Left ventricle myocardium inferior (tissue), 1 donor: ENCODE measurements around the gene TBC1D13. TPM values are rescaled to one million over a fixed set of nuclear protein-coding genes. Genes with fewer than 3 reads are reported as not detected.
A peak's percentile ranks its signal among the peaks of the same experiment; 100 is the strongest.
"Not testable (repeated sequence)": the region's sequence is repeated elsewhere in the genome, so short reads cannot be mapped to it uniquely, and the experiment has no call there.

ENCODE experiments used
- DNase-seq: peaks from one replicate; pipeline ENCODE4 v3.0.0-alpha.2; 2020
- H3K27ac ChIP-seq: fragments of 200-600 bp; replicated peaks from 2 replicates; pipeline ENCODE4 v1.8.0; 2021
- H3K27me3 ChIP-seq: fragments of 200-600 bp; 2 replicates; pipeline ENCODE4 v1.8.0; 2021; ENCODE audit warnings: low read depth
- H3K36me3 ChIP-seq: fragments of 200-600 bp; 2 replicates; pipeline ENCODE4 v1.8.0; 2021
- H3K4me1 ChIP-seq: fragments of 200-600 bp; 2 replicates; pipeline ENCODE4 v1.8.0; 2021
- H3K4me3 ChIP-seq: fragments of 200-600 bp; 2 replicates; pipeline ENCODE4 v1.8.0; 2021; ENCODE audit warnings: mild to moderate bottlenecking, moderate library complexity
- H3K9me3 ChIP-seq: fragments of 200-600 bp; replicated peaks from 2 replicates; pipeline ENCODE4 v1.8.0; 2021
- intact Hi-C: fragments of 100-400 bp; cut with micrococcal nuclease; formaldehyde crosslinking; loops from one replicate; pipeline ENCODE4 v1.11.0; 2022
- total RNA-seq: library from RNA; stranded (reverse); fragmentation: NEBNext Ultra II Directional; extraction: Animal tissue kit (Norgen Biotek cat#: 25700); gene quantifications from one replicate; pipeline ENCODE4 v1.2.1, GENCODE V29; 2021
- TF ChIP-seq, protein P1 (sequence below): fragments of 200-600 bp; IDR thresholded peaks from 2 replicates; pipeline ENCODE4 v1.8.0; 2021; ENCODE audit warnings: antibody characterized with exemption, mild to moderate bottlenecking, borderline replicate concordance
- donor health status: DM: no; HTN: yes; CAD: no; lungs with severe emphysema.

TBC1D13 gene
- total RNA-seq, 1 donor from 2014 or later: 17.9 TPM

DNA sequence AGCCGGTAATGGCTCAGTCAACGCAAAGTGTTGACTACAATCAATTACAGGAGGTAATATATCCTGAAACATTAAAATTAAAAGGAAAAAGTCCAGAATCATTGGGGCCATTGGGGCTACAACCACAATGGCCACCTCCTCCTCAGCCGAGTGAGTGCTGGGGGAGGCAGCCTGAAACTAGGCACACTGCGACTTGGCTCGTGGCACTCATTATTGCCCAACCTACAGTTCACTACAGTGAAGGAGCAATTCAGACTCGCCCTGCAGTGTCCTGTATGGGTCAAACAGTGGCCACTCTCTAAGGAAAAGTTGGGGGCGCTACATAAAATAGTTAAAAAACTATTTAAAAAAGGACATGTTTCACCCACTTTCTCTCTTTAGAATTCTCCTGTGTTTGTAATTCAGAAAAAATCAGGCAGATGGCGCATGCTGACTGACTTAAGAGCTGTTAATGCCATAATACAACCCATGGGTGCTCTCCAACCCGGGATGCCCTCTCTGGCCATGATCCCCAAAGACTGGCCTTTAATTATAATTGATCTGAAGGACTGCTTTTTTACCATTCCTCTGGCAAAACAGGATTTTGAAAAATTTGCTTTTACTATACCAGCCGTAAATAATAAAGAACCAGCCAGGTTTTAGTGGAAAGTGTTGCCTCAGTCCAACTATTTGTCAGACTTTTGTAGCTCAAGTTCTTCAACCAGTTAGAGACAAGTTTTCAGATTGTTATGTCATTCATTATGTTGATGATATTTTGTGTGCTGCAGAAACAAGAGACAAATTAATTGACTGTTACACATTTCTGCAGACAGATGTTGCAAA lies 64.9 kb downstream of the TBC1D13 start:
- DNase-seq, H3K36me3 ChIP-seq, H3K27ac ChIP-seq, intact Hi-C loops, H3K4me1 ChIP-seq, H3K4me3 ChIP-seq, H3K27me3 ChIP-seq: not testable (repeated sequence)
- TF ChIP-seq, protein P1, sequence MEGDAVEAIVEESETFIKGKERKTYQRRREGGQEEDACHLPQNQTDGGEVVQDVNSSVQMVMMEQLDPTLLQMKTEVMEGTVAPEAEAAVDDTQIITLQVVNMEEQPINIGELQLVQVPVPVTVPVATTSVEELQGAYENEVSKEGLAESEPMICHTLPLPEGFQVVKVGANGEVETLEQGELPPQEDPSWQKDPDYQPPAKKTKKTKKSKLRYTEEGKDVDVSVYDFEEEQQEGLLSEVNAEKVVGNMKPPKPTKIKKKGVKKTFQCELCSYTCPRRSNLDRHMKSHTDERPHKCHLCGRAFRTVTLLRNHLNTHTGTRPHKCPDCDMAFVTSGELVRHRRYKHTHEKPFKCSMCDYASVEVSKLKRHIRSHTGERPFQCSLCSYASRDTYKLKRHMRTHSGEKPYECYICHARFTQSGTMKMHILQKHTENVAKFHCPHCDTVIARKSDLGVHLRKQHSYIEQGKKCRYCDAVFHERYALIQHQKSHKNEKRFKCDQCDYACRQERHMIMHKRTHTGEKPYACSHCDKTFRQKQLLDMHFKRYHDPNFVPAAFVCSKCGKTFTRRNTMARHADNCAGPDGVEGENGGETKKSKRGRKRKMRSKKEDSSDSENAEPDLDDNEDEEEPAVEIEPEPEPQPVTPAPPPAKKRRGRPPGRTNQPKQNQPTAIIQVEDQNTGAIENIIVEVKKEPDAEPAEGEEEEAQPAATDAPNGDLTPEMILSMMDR: peak; percentile 65
- H3K9me3 ChIP-seq: peaks cover 21% of the 10 kb centered on the region

DNA sequence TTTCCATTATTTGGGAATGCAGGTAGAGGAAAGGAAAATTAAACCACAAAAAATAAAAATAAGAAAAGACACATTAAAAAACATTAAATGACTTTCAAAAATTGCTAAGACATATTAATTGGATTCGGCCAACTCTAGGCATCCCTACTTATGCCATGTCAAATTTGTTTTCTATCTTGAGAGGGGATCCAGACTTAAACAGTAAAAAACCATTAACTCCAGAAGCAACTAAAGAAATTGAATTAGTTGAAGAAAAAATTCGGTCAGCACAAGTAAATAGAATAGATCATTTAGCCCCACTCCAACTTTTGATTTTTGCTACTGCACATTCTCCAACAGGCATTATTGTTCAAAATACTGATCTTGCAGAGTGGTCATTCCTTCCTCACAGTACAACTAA lies 65.6 kb downstream of the TBC1D13 start:
- H3K27ac ChIP-seq, H3K27me3 ChIP-seq, intact Hi-C loops, H3K4me3 ChIP-seq, H3K4me1 ChIP-seq, H3K36me3 ChIP-seq, DNase-seq: not testable (repeated sequence)
- peaks cover 20% of the 10 kb centered on the region for H3K9me3 ChIP-seq

DNA sequence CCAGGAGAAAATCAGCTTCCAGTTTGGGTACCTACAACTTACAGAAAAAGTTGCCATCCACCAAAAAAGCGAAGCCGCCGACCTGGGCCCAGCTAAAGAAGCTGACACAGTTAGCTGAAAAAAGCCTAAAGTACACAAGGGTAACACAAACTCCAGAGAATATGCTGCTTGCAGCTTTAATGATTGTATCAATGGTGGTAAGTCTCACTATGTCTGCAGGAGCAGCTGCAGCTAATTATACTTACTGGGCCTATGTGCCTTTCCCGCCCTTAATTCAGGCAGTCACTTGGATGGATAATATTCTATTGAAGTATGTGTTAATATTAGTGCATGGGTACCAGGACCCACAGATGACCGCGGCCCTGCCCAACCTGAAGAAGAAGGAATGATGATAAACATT lies 67.4 kb downstream of the TBC1D13 start:
- H3K27ac ChIP-seq, H3K4me3 ChIP-seq, DNase-seq, H3K27me3 ChIP-seq, intact Hi-C loops, H3K36me3 ChIP-seq, H3K4me1 ChIP-seq: not testable (repeated sequence)
- peaks cover 15% of the 10 kb centered on the region for H3K9me3 ChIP-seq

DNA sequence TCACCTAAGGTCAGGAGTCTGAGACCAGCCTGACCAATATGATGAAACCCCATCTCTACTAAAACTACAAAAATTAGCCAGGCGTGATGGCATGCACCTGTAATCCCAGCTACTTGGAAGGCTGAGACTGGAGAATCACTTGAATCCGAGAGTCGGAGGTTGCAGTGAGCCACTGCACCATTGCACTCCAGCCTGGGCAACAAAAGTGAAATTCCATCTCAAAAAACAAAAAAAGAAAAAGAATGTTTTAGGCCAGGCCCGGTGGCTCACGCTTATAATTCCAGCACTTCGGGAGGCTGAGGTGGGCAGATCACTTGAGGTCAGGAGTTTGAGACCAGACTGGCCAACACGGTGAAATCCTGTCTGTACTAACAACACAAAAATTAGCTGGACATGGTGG lies 71.4 kb downstream of the TBC1D13 start:
- DNase-seq, intact Hi-C loops, H3K9me3 ChIP-seq: not testable (repeated sequence)

More for the DNA sequence above, 71.4 kb downstream of the TBC1D13 start:
- H3K27ac ChIP-seq, H3K36me3 ChIP-seq, H3K27me3 ChIP-seq, H3K4me3 ChIP-seq: not testable (repeated sequence)
- H3K4me1 ChIP-seq: peaks cover 18% of the 10 kb centered on the region

Other genes with a start within 250 kb of the TBC1D13 start
- gene SPTAN1, start 234.7 kb upstream of the TBC1D13 start, total RNA-seq: 269 TPM
- 32.7 TPM for gene DYNC2I2, start 130.4 kb upstream of the TBC1D13 start, total RNA-seq
- 168 TPM for gene SET, start 98.0 kb upstream of the TBC1D13 start, total RNA-seq
- gene PKN3, start 84.8 kb upstream of the TBC1D13 start, total RNA-seq: 6.3 TPM
- 6.3 TPM for gene ZDHHC12, start 63.1 kb upstream of the TBC1D13 start, total RNA-seq
- 61.6 TPM for gene ZER1, start 15.3 kb upstream of the TBC1D13 start, total RNA-seq
- gene ENDOG, start 31.2 kb downstream of the TBC1D13 start, total RNA-seq: 75.3 TPM
- gene SPOUT1, start 42.5 kb downstream of the TBC1D13 start, total RNA-seq: 17.5 TPM
- gene KYAT1, start 94.7 kb downstream of the TBC1D13 start, total RNA-seq: 12.1 TPM
- 19.8 TPM for gene LRRC8A, start 94.9 kb downstream of the TBC1D13 start, total RNA-seq
- gene PHYHD1, start 133.7 kb downstream of the TBC1D13 start, total RNA-seq: 20.3 TPM
- 8.4 TPM for gene DOLK, start 160.3 kb downstream of the TBC1D13 start, total RNA-seq
- gene NUP188, start 160.4 kb downstream of the TBC1D13 start, total RNA-seq: 15.9 TPM
- gene SH3GLB2, start 241.1 kb downstream of the TBC1D13 start, total RNA-seq: 33.9 TPM
- 35.6 TPM for gene MIGA2, start 249.4 kb downstream of the TBC1D13 start, total RNA-seq